WTC11 (cell line): ENCODE results near the gene TRAP1. TPM values are rescaled to one million over a fixed set of nuclear protein-coding genes. Genes with fewer than 3 reads are reported as not detected.

ENCODE experiments used
- ATAC-seq: fragments of 200-7000 bp; cut with Tn5 transposase; 2 replicates; pipeline ENCODE4 v1.10.0; 2021; ENCODE audit warnings: mild to moderate bottlenecking, moderate library complexity
- Bru-seq: library from RNA; stranded (reverse); fragments of 400-500 nt; gene quantifications from one replicate; lab custom pipeline; 2021; lab: Mats Ljungman, UMichigan
- CTCF ChIA-PET: fragments of 300-600 bp; sonication (Branson Sonifier 250); formaldehyde crosslinking; loops from one replicate; lab custom pipeline; 2021; ENCODE audit warnings: antibody characterized with exemption; lab: Charles Lee
- POLR2A ChIA-PET: fragments of 350-600 bp; sonication (Branson Sonifier 250); formaldehyde crosslinking; loops from one replicate; lab custom pipeline; 2021; ENCODE audit warnings: antibody characterized with exemption; lab: Charles Lee
- DNase-seq: peaks from one replicate; pipeline ENCODE4 v3.0.0; 2021; ENCODE audit warnings: low spot score
- H3K27ac Mint-ChIP-seq: 2 replicates; pipeline ENCODE4 v1.8.0; 2021; ENCODE audit warnings: mixed read lengths
- H3K27me3 Mint-ChIP-seq: 2 replicates; pipeline ENCODE4 v1.8.0; 2021; ENCODE audit warnings: low read depth, mild to moderate bottlenecking, moderate library complexity, mixed read lengths
- H3K36me3 Mint-ChIP-seq: 2 replicates; pipeline ENCODE4 v1.8.0; 2021; ENCODE audit warnings: mixed read lengths
- H3K4me1 Mint-ChIP-seq: 2 replicates; pipeline ENCODE4 v1.8.0; 2022; ENCODE audit warnings: mixed read lengths
- H3K4me3 Mint-ChIP-seq: 2 replicates; pipeline ENCODE4 v1.8.0; 2021; ENCODE audit warnings: mild to moderate bottlenecking, moderate library complexity, mixed read lengths
- H3K9me3 Mint-ChIP-seq: 2 replicates; pipeline ENCODE4 v1.8.0; 2021; ENCODE audit warnings: mixed read lengths
- ATF3 ChIP-seq: sonication (generic); formaldehyde crosslinking; conservative IDR thresholded peaks from 2 replicates; pipeline ENCODE4 v1.8.1; 2022; ENCODE audit warnings: mild to moderate bottlenecking, missing genetic modification reagents
- CBFB ChIP-seq: sonication (generic); formaldehyde crosslinking; IDR thresholded peaks from 2 replicates; pipeline ENCODE4 v1.8.1; 2022; ENCODE audit warnings: mild to moderate bottlenecking, low read depth, missing genetic modification reagents
- CREB1 ChIP-seq: sonication (generic); formaldehyde crosslinking; IDR thresholded peaks from 2 replicates; pipeline ENCODE4 v1.8.0; 2023; ENCODE audit warnings: mild to moderate bottlenecking, missing genetic modification reagents
- EMX1 ChIP-seq: fragments of 250-450 bp; sonication (Bioruptor Pico); IDR thresholded peaks from 2 replicates; pipeline ENCODE4 v1.8.0; 2021; ENCODE audit warnings: mild to moderate bottlenecking
- ESRRA ChIP-seq: sonication (generic); formaldehyde crosslinking; IDR thresholded peaks from 2 replicates; pipeline ENCODE4 v1.8.1; 2022; ENCODE audit warnings: mild to moderate bottlenecking, missing genetic modification reagents, borderline replicate concordance
- IRF1 ChIP-seq: sonication (generic); formaldehyde crosslinking; IDR thresholded peaks from 2 replicates; pipeline ENCODE4 v1.8.0; 2023; ENCODE audit warnings: missing genetic modification reagents
- IRF2 ChIP-seq: sonication (generic); formaldehyde crosslinking; IDR thresholded peaks from 2 replicates; pipeline ENCODE4 v1.8.0; 2022; ENCODE audit warnings: low read depth, missing genetic modification reagents, borderline replicate concordance
- JUN ChIP-seq: sonication (generic); formaldehyde crosslinking; IDR thresholded peaks from 2 replicates; pipeline ENCODE4 v1.8.0; 2023; ENCODE audit warnings: mild to moderate bottlenecking, missing genetic modification reagents
- KAT7 ChIP-seq: sonication (generic); formaldehyde crosslinking; IDR thresholded peaks from 2 replicates; pipeline ENCODE4 v1.8.1; 2023; ENCODE audit warnings: missing genetic modification reagents, mild to moderate bottlenecking, borderline replicate concordance
- MYBL2 ChIP-seq: sonication (generic); formaldehyde crosslinking; IDR thresholded peaks from 2 replicates; pipeline ENCODE4 v1.8.1; 2023; ENCODE audit warnings: mild to moderate bottlenecking, moderate library complexity, missing genetic modification reagents
- NFE2L1 ChIP-seq: sonication (generic); formaldehyde crosslinking; IDR thresholded peaks from 2 replicates; pipeline ENCODE4 v1.8.1; 2023; ENCODE audit warnings: missing genetic modification reagents
- RORB ChIP-seq: fragments of 250-450 bp; sonication (Bioruptor Pico); IDR thresholded peaks from 2 replicates; pipeline ENCODE4 v1.9.0; 2021; ENCODE audit warnings: mild to moderate bottlenecking
- SMAD3 ChIP-seq: sonication (generic); formaldehyde crosslinking; IDR thresholded peaks from 2 replicates; pipeline ENCODE4 v1.8.0; 2022; ENCODE audit warnings: missing genetic modification reagents, mild to moderate bottlenecking, borderline replicate concordance
- SMAD4 ChIP-seq: sonication (generic); formaldehyde crosslinking; IDR thresholded peaks from 2 replicates; pipeline ENCODE4 v1.8.0; 2022; ENCODE audit warnings: mild to moderate bottlenecking, missing genetic modification reagents
- SOX15 ChIP-seq: fragments of 250-450 bp; sonication (Bioruptor Pico); IDR thresholded peaks from 2 replicates; pipeline ENCODE4 v1.9.0; 2021; ENCODE audit warnings: mild to moderate bottlenecking
- STAT6 ChIP-seq: sonication (generic); formaldehyde crosslinking; conservative IDR thresholded peaks from 2 replicates; pipeline ENCODE4 v1.8.1; 2023; ENCODE audit warnings: mild to moderate bottlenecking, low read depth, missing genetic modification reagents, moderate library complexity
- TCF7 ChIP-seq: sonication (generic); formaldehyde crosslinking; IDR thresholded peaks from 2 replicates; pipeline ENCODE4 v1.8.0; 2022; ENCODE audit warnings: mild to moderate bottlenecking, low read depth, missing genetic modification reagents, moderate library complexity
- TEAD4 ChIP-seq: sonication (generic); formaldehyde crosslinking; IDR thresholded peaks from 2 replicates; pipeline ENCODE4 v1.8.0; 2022; ENCODE audit warnings: mild to moderate bottlenecking, missing genetic modification reagents
- TP53 ChIP-seq: sonication (generic); formaldehyde crosslinking; IDR thresholded peaks from 2 replicates; pipeline ENCODE4 v1.8.1; 2023; ENCODE audit warnings: mild to moderate bottlenecking, missing genetic modification reagents
- ZNF281 ChIP-seq: sonication (generic); formaldehyde crosslinking; IDR thresholded peaks from 2 replicates; pipeline ENCODE4 v1.8.0; 2023; ENCODE audit warnings: mild to moderate bottlenecking, missing genetic modification reagents
- ZNF512 ChIP-seq: sonication (generic); formaldehyde crosslinking; IDR thresholded peaks from 2 replicates; pipeline ENCODE4 v1.8.1; 2022; ENCODE audit warnings: missing genetic modification reagents, borderline replicate concordance
- ZSCAN18 ChIP-seq: fragments of 250-450 bp; sonication (Bioruptor Pico); IDR thresholded peaks from 2 replicates; pipeline ENCODE4 v2.1.2; 2022; ENCODE audit warnings: mild to moderate bottlenecking, moderate library complexity
- long read RNA-seq, 3 experiments: library from RNA in 1 of 3; library from capped mRNA in 1 of 3; library from polyadenylated mRNA in 1 of 3; unstranded in 2 of 3; stranded (forward) in 1 of 3; transcript quantifications; one replicate each; pipeline ENCODE4 v2.0.0, GENCODE V29; 2021
- total RNA-seq: library from RNA; stranded (reverse); gene quantifications from 3 replicates; pipeline ENCODE4 v1.2.3, GENCODE V29; 2021
- TF ChIP-seq, protein P1 (sequence below): sonication (generic); formaldehyde crosslinking; IDR thresholded peaks from 2 replicates; pipeline ENCODE4 v1.8.1; 2022; ENCODE audit warnings: low read depth, missing genetic modification reagents, borderline replicate concordance

TRAP1 gene
- total RNA-seq (275 to 290 TPM (median 285 TPM) in 3 replicates), Bru-seq, nascent RNA (percentile 75 among the genes with signal in this experiment)
- long read RNA-seq, experiment 1, transcript TRAP1-212 (13 exons, 2,309 nt) = minor isoform, 9 of 1,215 reads
- long read RNA-seq, experiment 1, transcript TRAP1-202 (17 exons, 2,052 nt) = minor isoform, 7 of 1,215 reads
- long read RNA-seq, experiment 1, transcript TRAP1-201 (18 exons, 2,296 nt) = major isoform, 1,085 of 1,215 reads
- long read RNA-seq, experiment 1, partial matches to known transcripts = 61 of 1,215 reads
- long read RNA-seq, experiment 1, other reads (novel, unspliced or antisense) = 53 of 1,215 reads
- long read RNA-seq, experiment 2, transcript TRAP1-201 (18 exons, 2,296 nt) = major isoform, 190 of 314 reads
- long read RNA-seq, experiment 2, transcript TRAP1-212 (13 exons, 2,309 nt) = minor isoform, 5 of 314 reads
- long read RNA-seq, experiment 2, partial matches to known transcripts = 68 of 314 reads
- long read RNA-seq, experiment 2, other reads (novel, unspliced or antisense) = 47 of 314 reads
- long read RNA-seq, experiment 3, partial matches to known transcripts = 7 of 8 reads
- long read RNA-seq, experiment 3, other reads (novel, unspliced or antisense) = 0 of 8 reads

GRCh38 chr16:3717235-3718018, at the start of gene TRAP1:
TSS of gene TRAP1 (minus strand) at chr16:3717524. CDS start at chr16:3717508, 16 bp downstream.
- ATAC-seq (peak; percentile 74), DNase-seq (peak; percentile 75)
- Mint-ChIP-seq H3K36me3 (peaks cover 12% of the 10 kb centered on the region), H3K9me3 (no peaks in the 10 kb centered on the region), H3K27ac (peak within 1 kb of the TSS; percentile 84), H3K4me1 (peaks cover 40% of the 10 kb centered on the region), H3K27me3 (no peaks in the 10 kb centered on the region), H3K4me3 (peak within 1 kb of the TSS; percentile 88)
- POLR2A ChIA-PET = no interaction called here
- CTCF ChIA-PET = interaction anchor here (0.8 to 1.7 kb wide), 2 partner anchors 26 to 64 kb away, joined by 3 to 6 read pairs; no protein-coding TSS in a partner anchor
- TF ChIP-seq, protein P1, sequence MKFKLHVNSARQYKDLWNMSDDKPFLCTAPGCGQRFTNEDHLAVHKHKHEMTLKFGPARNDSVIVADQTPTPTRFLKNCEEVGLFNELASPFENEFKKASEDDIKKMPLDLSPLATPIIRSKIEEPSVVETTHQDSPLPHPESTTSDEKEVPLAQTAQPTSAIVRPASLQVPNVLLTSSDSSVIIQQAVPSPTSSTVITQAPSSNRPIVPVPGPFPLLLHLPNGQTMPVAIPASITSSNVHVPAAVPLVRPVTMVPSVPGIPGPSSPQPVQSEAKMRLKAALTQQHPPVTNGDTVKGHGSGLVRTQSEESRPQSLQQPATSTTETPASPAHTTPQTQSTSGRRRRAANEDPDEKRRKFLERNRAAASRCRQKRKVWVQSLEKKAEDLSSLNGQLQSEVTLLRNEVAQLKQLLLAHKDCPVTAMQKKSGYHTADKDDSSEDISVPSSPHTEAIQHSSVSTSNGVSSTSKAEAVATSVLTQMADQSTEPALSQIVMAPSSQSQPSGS (CRISPR knock-in tag) = no peak
- no peak for TF ChIP-seq IRF1 (CRISPR knock-in tag)
- TF ChIP-seq ZNF512 (CRISPR knock-in tag) = no peak
- TF ChIP-seq MYBL2 (CRISPR knock-in tag) = no peak
- TF ChIP-seq CREB1 = no peak
- TF ChIP-seq TP53 (CRISPR knock-in tag) = peak; percentile 93
- no peak for TF ChIP-seq SMAD3
- 0 out of 2 replicates have a peak, but pooled peaks have one; percentile 2 for TF ChIP-seq JUN (CRISPR knock-in tag)
- TF ChIP-seq ATF3 = no peak
- TF ChIP-seq EMX1 (CRISPR knock-in tag) = no peak
- TF ChIP-seq ESRRA (CRISPR knock-in tag) = peak; percentile 96
- TF ChIP-seq IRF2 (CRISPR knock-in tag) = no peak
- TF ChIP-seq TCF7 (CRISPR knock-in tag) = 0 out of 2 replicates have a peak, but pooled peaks have one; percentile 22
- TF ChIP-seq SOX15 (CRISPR knock-in tag) = no peak
- no peak for TF ChIP-seq STAT6
- TF ChIP-seq CBFB (CRISPR knock-in tag) = peak; percentile 86
- TF ChIP-seq ZNF281 = no peak
- 0 out of 2 replicates have a peak, but pooled peaks have one; percentile 52 for TF ChIP-seq NFE2L1 (CRISPR knock-in tag)
- TF ChIP-seq TEAD4 (CRISPR knock-in tag) = peak; percentile 73; the same call in 1 of the 2 replicates
- no peak for TF ChIP-seq ZSCAN18 (CRISPR knock-in tag)
- no peak for TF ChIP-seq SMAD4
- TF ChIP-seq KAT7 = peak; percentile 69; the same call in 1 of the 2 replicates
- TF ChIP-seq RORB = no peak
